Measurements from ENCODE around the gene SALL2. TPM values are rescaled to one million over a fixed set of nuclear protein-coding genes. Genes with fewer than 3 reads are reported as not detected.

The SALL2 gene
- total RNA-seq, 2 experiments from 2014 or later = 2.8 to 2.9 TPM

- Histone ChIP-seq H3K9me3 (ENCODE audit: control insufficient read depth in 1 of 2, insufficient read depth in 1 of 2, low read length in 2 of 2) (no peaks in the 10 kb centered on the region), H3K27me3 (ENCODE audit: control insufficient read depth in 1 of 2, insufficient read depth in 2 of 2, low read length in 2 of 2) (no peaks in the 10 kb centered on the region), H3K4me1 (ENCODE audit: insufficient read depth, low read length) (peaks cover 5% of the 10 kb centered on the region), H3K36me3 (ENCODE audit: insufficient read depth, low read length) (no peaks in the 10 kb centered on the region), H3K27ac (ENCODE audit: low read depth in 1 of 2, low read length in 2 of 2) (no peak overlapping the region), H3K4me3 (ENCODE audit: low read length) (no peak overlapping the region)
- ChIA-PET CTCF (no interaction called here), POLR2A (no interaction called here)
- DNase-seq (no peak), ATAC-seq (ENCODE audit: poor library complexity) (no peak)
- no peak for TF ChIP-seq CTCF (IDR thresholded peaks at IDR 0.05)
- no peaks in the 10 kb centered on the region for H3K36me3 Mint-ChIP-seq (ENCODE audit: low read depth)
- intact Hi-C loops (cut with DNase I, micrococcal nuclease) = no loop called here
- peaks cover 11% of the 10 kb centered on the region for H3K4me1 Mint-ChIP-seq (ENCODE audit: low read depth)
- H3K27me3 Mint-ChIP-seq = peaks cover 6% of the 10 kb centered on the region
- no peak overlapping the region for H3K4me3 Mint-ChIP-seq
- no peaks in the 10 kb centered on the region for H3K9me3 Mint-ChIP-seq
- H3K27ac Mint-ChIP-seq = no peak overlapping the region
Measured at GRCh38 chr14:21520767-21521166, 5.4 kb downstream of the SALL2 start.

- no peaks in the 10 kb centered on the region for H3K36me3 Mint-ChIP-seq (ENCODE audit: low read depth)
- ChIA-PET POLR2A (interaction anchor here (1.2 kb wide), 1 partner anchor 8 kb away, joined by 3 read pairs; the partner anchor contains the start of gene METTL3), CTCF (no interaction called here)
- no peak for TF ChIP-seq CTCF (IDR thresholded peaks at IDR 0.05)
- intact Hi-C loops (cut with DNase I, micrococcal nuclease) = no loop called here
- H3K27me3 Mint-ChIP-seq = peaks cover 6% of the 10 kb centered on the region
- Histone ChIP-seq H3K4me3 (ENCODE audit: low read length) (no peak overlapping the region), H3K27ac (ENCODE audit: low read depth in 1 of 2, low read length in 2 of 2) (no peak overlapping the region), H3K36me3 (ENCODE audit: insufficient read depth, low read length) (no peaks in the 10 kb centered on the region), H3K4me1 (ENCODE audit: insufficient read depth, low read length) (no peaks in the 10 kb centered on the region), H3K9me3 (ENCODE audit: control insufficient read depth in 1 of 2, insufficient read depth in 1 of 2, low read length in 2 of 2) (no peaks in the 10 kb centered on the region), H3K27me3 (ENCODE audit: control insufficient read depth in 1 of 2, insufficient read depth in 2 of 2, low read length in 2 of 2) (no peaks in the 10 kb centered on the region)
- H3K27ac Mint-ChIP-seq = no peak overlapping the region
- no peak overlapping the region for H3K4me3 Mint-ChIP-seq
- no peaks in the 10 kb centered on the region for H3K9me3 Mint-ChIP-seq
- ATAC-seq (ENCODE audit: poor library complexity) (no peak), DNase-seq (no peak)
- H3K4me1 Mint-ChIP-seq (ENCODE audit: low read depth) = no peaks in the 10 kb centered on the region
Measured at GRCh38 chr14:21518725-21519124, 7.4 kb downstream of the SALL2 start.

- CTCF ChIA-PET = interaction anchor here (3.4 kb wide), 1 partner anchor 16 kb away, joined by 11 read pairs; no protein-coding TSS in a partner anchor
- no peaks in the 10 kb centered on the region for H3K27me3 ChIP-seq (ENCODE audit: control insufficient read depth in 1 of 2, insufficient read depth in 2 of 2, low read length in 2 of 2)
- intact Hi-C loops (cut with DNase I, micrococcal nuclease) = no loop called here
Measured at GRCh38 chr14:21514341-21514740, 11.8 kb downstream of the SALL2 start.

More at GRCh38 chr14:21514341-21514740, 11.8 kb downstream of the SALL2 start:
- DNase-seq (no peak), ATAC-seq (ENCODE audit: poor library complexity) (no peak)
- Mint-ChIP-seq H3K9me3 (peaks cover 2% of the 10 kb centered on the region), H3K27ac (no peak overlapping the region), H3K36me3 (ENCODE audit: low read depth) (peaks cover 19% of the 10 kb centered on the region), H3K27me3 (peaks cover 6% of the 10 kb centered on the region), H3K4me3 (no peak overlapping the region), H3K4me1 (ENCODE audit: low read depth) (peaks cover 24% of the 10 kb centered on the region)
- Histone ChIP-seq H3K4me1 (ENCODE audit: insufficient read depth, low read length) (peaks cover 16% of the 10 kb centered on the region), H3K36me3 (ENCODE audit: insufficient read depth, low read length) (no peaks in the 10 kb centered on the region), H3K27ac (ENCODE audit: low read depth in 1 of 2, low read length in 2 of 2) (no peak overlapping the region), H3K9me3 (ENCODE audit: control insufficient read depth in 1 of 2, insufficient read depth in 1 of 2, low read length in 2 of 2) (no peaks in the 10 kb centered on the region), H3K4me3 (ENCODE audit: low read length) (no peak overlapping the region)
- no peak for TF ChIP-seq CTCF (IDR thresholded peaks at IDR 0.05)
- POLR2A ChIA-PET = interaction anchor here (1.1 kb wide), 1 partner anchor 12 kb away, joined by 4 read pairs; the partner anchor contains the start of gene SALL2

All from CD4-positive, alpha-beta T cell (primary cell).